Fibroblast of lung (primary cell): ENCODE results near the gene TTC27. TPM values are rescaled to one million over a fixed set of nuclear protein-coding genes. Genes with fewer than 3 reads are reported as not detected.
A peak's percentile ranks its signal among the peaks of the same experiment; 100 is the strongest.

Experiments
- DNase-seq, 2 donors: peaks; one replicate each; pipeline versions ENCODE4 v3.0.0 to v3.0.0-alpha.2; 2010; ENCODE audit warnings: low read depth in 2 of 2
- H2AFZ ChIP-seq: 2 replicates; pipeline ENCODE4 v1.5.1; 2012; ENCODE audit warnings: low read length, control low read depth, inconsistent platforms
- H3K27ac ChIP-seq: 2 replicates; pipeline ENCODE4 v1.5.1; 2011; ENCODE audit warnings: low read length, control low read depth; ENCODE audit not compliant: insufficient read depth
- H3K27me3 ChIP-seq: 2 replicates; pipeline ENCODE4 v1.5.1; 2011; ENCODE audit warnings: mild to moderate bottlenecking, low read length; ENCODE audit not compliant: control insufficient read depth, insufficient read depth
- H3K36me3 ChIP-seq: 2 replicates; pipeline ENCODE4 v1.5.1; 2011; ENCODE audit warnings: low read length; ENCODE audit not compliant: control insufficient read depth, insufficient read depth
- H3K4me1 ChIP-seq: 2 replicates; pipeline ENCODE4 v1.5.1; 2011; ENCODE audit warnings: low read length; ENCODE audit not compliant: control insufficient read depth, insufficient read depth; ENCODE audit errors: extremely low read depth
- H3K4me2 ChIP-seq: 2 replicates; pipeline ENCODE4 v1.5.1; 2011; ENCODE audit warnings: low read length, control low read depth; ENCODE audit not compliant: insufficient read depth; ENCODE audit errors: extremely low read depth
- H3K4me3 ChIP-seq, 4 experiments: fragments of 200-600 bp in 1 of 4; sonication (generic) in 1 of 4; replicated peaks in 1 of 4; 2 replicates each; pipeline ENCODE4 v1.5.1; 2011 to 2016; ENCODE audit warnings: low read length in 4 of 4, low read depth in 3 of 4, mild to moderate bottlenecking in 3 of 4, control low read depth in 2 of 4, inconsistent platforms in 1 of 4, mixed read lengths in 1 of 4; ENCODE audit not compliant: insufficient read depth in 1 of 4; ENCODE audit errors: control extremely low read depth in 1 of 4
- H3K79me2 ChIP-seq: 2 replicates; pipeline ENCODE4 v1.5.1; 2012; ENCODE audit warnings: mild to moderate bottlenecking, low read length, inconsistent platforms; ENCODE audit not compliant: control insufficient read depth, insufficient read depth
- H3K9ac ChIP-seq: 2 replicates; pipeline ENCODE4 v1.5.1; 2011; ENCODE audit warnings: mild to moderate bottlenecking, low read length, control low read depth; ENCODE audit not compliant: insufficient read depth
- H3K9me3 ChIP-seq: 2 replicates; pipeline ENCODE4 v1.5.1; 2012; ENCODE audit warnings: low read depth, low read length; ENCODE audit not compliant: control insufficient read depth, insufficient read depth
- H4K20me1 ChIP-seq: 2 replicates; pipeline ENCODE4 v1.5.1; 2011; ENCODE audit warnings: low read length; ENCODE audit not compliant: control insufficient read depth, insufficient read depth; ENCODE audit errors: extremely low read depth
- CTCF ChIP-seq, 2 donors: IDR thresholded peaks in 1 of 2; conservative IDR thresholded peaks in 1 of 2; 1 replicate in 1 of 2; 2 replicates in 1 of 2; pipeline ENCODE4 v1.5.1; 2011 to 2012; ENCODE audit warnings: low read length in 2 of 2, control low read depth in 1 of 2, inconsistent platforms in 1 of 2, low read depth in 1 of 2, mild to moderate bottlenecking in 1 of 2
- EZH2 ChIP-seq: IDR thresholded peaks from 2 replicates; pipeline ENCODE4 v1.5.1; 2012; ENCODE audit warnings: low read length, control low read depth, mild to moderate bottlenecking; ENCODE audit errors: missing control alignments
- polyA plus RNA-seq, 2 donors: library from polyadenylated mRNA; depleted of rRNA in 1 of 2; stranded (reverse) in 1 of 2; unstranded in 1 of 2; fragments of >200 nt; gene quantifications; 2 replicates each; pipeline ENCODE4 v1.2.1, GENCODE V29; 2011 to 2012; ENCODE audit warnings: missing spikeins in 1 of 2
- total RNA-seq: library from RNA; depleted of rRNA; stranded (reverse); fragments of >200 nt; gene quantifications from 2 replicates; pipeline ENCODE4 v1.2.1, GENCODE V29; 2014

Gene TTC27
- total and polyA plus RNA-seq, 2 donors (not counting 1 experiment from before 2014, with no cell fraction given), result 15.7 to 19.3 TPM

GRCh38 chr2:32772638-32773447 is 145.0 kb downstream of the TTC27 start:
- H4K20me1 ChIP-seq, result no peaks in the 10 kb centered on the region
- no peaks in the 10 kb centered on the region for H3K9me3 ChIP-seq
- TF ChIP-seq EZH2 (no peak), CTCF (conservative IDR thresholded peaks at IDR 0.05 in 1 of 2, IDR thresholded peaks at IDR 0.05 in 1 of 2; ENCODE audit: low read depth in 1 of 2, low read length in 2 of 2) (peak; percentile 66 to 74)
- no peaks in the 10 kb centered on the region for H3K36me3 ChIP-seq
- H3K9ac ChIP-seq, result no peak overlapping the region
- H2AFZ ChIP-seq, result no peak overlapping the region
- no peaks in the 10 kb centered on the region for H3K4me1 ChIP-seq
- H3K27me3 ChIP-seq, result no peaks in the 10 kb centered on the region
- H3K4me2 ChIP-seq, result no peak overlapping the region
- peak; percentile 59 to 84 for DNase-seq
- H3K79me2 ChIP-seq, result no peaks in the 10 kb centered on the region
- H3K4me3 ChIP-seq, result no peak overlapping the region
- no peak overlapping the region for H3K27ac ChIP-seq

GRCh38 chr2:32773448-32773808 is 145.6 kb downstream of the TTC27 start:
- no peaks in the 10 kb centered on the region for H3K79me2 ChIP-seq
- H3K27me3 ChIP-seq, result no peaks in the 10 kb centered on the region
- H3K4me3 ChIP-seq, result no peak overlapping the region
- H3K4me1 ChIP-seq, result no peaks in the 10 kb centered on the region
- DNase-seq, result no peak
- no peaks in the 10 kb centered on the region for H4K20me1 ChIP-seq
- no peak overlapping the region for H2AFZ ChIP-seq
- no peak overlapping the region for H3K9ac ChIP-seq
- H3K9me3 ChIP-seq, result no peaks in the 10 kb centered on the region
- H3K27ac ChIP-seq, result no peak overlapping the region
- H3K4me2 ChIP-seq, result no peak overlapping the region
- H3K36me3 ChIP-seq, result no peaks in the 10 kb centered on the region
- TF ChIP-seq EZH2 (no peak), CTCF (conservative IDR thresholded peaks at IDR 0.05 in 1 of 2, IDR thresholded peaks at IDR 0.05 in 1 of 2; ENCODE audit: low read depth in 1 of 2, low read length in 2 of 2) (no peak)

GRCh38 chr2:32775954-32776353 is 148.1 kb downstream of the TTC27 start:
- H4K20me1 ChIP-seq, result no peaks in the 10 kb centered on the region
- no peak for DNase-seq
- TF ChIP-seq CTCF (conservative IDR thresholded peaks at IDR 0.05 in 1 of 2, IDR thresholded peaks at IDR 0.05 in 1 of 2; ENCODE audit: low read depth in 1 of 2, low read length in 2 of 2) (no peak), EZH2 (no peak)

More at GRCh38 chr2:32775954-32776353, 148.1 kb downstream of the TTC27 start:
- Histone ChIP-seq H3K4me2 (no peak overlapping the region), H2AFZ (no peak overlapping the region), H3K4me3 (no peak overlapping the region), H3K4me1 (no peaks in the 10 kb centered on the region), H3K27ac (no peak overlapping the region), H3K9ac (no peak overlapping the region), H3K27me3 (no peaks in the 10 kb centered on the region), H3K9me3 (no peaks in the 10 kb centered on the region), H3K79me2 (no peaks in the 10 kb centered on the region), H3K36me3 (no peaks in the 10 kb centered on the region)
